GM12874 (cell line): ENCODE results near the gene OR52N5.

Source experiments
- TF ChIP-seq, protein P1 (sequence below): IDR thresholded peaks from 2 replicates; pipeline ENCODE4 v1.5.1; 2011; ENCODE audit warnings: low read depth, mild to moderate bottlenecking, control low read depth, low read length, moderate library complexity; ENCODE audit not compliant: insufficient read depth

OR52N5 gene

GRCh38 chr11:5783255-5783654, at the start of gene OR52N5:
OR52N5 (minus strand) TSS chr11:5783355; CDS start chr11:5778634, 4,721 bp downstream.
- TF ChIP-seq, protein P1, sequence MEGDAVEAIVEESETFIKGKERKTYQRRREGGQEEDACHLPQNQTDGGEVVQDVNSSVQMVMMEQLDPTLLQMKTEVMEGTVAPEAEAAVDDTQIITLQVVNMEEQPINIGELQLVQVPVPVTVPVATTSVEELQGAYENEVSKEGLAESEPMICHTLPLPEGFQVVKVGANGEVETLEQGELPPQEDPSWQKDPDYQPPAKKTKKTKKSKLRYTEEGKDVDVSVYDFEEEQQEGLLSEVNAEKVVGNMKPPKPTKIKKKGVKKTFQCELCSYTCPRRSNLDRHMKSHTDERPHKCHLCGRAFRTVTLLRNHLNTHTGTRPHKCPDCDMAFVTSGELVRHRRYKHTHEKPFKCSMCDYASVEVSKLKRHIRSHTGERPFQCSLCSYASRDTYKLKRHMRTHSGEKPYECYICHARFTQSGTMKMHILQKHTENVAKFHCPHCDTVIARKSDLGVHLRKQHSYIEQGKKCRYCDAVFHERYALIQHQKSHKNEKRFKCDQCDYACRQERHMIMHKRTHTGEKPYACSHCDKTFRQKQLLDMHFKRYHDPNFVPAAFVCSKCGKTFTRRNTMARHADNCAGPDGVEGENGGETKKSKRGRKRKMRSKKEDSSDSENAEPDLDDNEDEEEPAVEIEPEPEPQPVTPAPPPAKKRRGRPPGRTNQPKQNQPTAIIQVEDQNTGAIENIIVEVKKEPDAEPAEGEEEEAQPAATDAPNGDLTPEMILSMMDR = no peak

GRCh38 chr11:5831196-5831829, 48.2 kb upstream of the OR52N5 start:
- TF ChIP-seq, protein P1 = no peak

- TF ChIP-seq, protein P1 = no peak
Observed at GRCh38 chr11:5818245-5818886, 35.2 kb upstream of the OR52N5 start.

GRCh38 chr11:5815534-5815933, 32.4 kb upstream of the OR52N5 start:
- TF ChIP-seq, protein P1 = no peak

DNA sequence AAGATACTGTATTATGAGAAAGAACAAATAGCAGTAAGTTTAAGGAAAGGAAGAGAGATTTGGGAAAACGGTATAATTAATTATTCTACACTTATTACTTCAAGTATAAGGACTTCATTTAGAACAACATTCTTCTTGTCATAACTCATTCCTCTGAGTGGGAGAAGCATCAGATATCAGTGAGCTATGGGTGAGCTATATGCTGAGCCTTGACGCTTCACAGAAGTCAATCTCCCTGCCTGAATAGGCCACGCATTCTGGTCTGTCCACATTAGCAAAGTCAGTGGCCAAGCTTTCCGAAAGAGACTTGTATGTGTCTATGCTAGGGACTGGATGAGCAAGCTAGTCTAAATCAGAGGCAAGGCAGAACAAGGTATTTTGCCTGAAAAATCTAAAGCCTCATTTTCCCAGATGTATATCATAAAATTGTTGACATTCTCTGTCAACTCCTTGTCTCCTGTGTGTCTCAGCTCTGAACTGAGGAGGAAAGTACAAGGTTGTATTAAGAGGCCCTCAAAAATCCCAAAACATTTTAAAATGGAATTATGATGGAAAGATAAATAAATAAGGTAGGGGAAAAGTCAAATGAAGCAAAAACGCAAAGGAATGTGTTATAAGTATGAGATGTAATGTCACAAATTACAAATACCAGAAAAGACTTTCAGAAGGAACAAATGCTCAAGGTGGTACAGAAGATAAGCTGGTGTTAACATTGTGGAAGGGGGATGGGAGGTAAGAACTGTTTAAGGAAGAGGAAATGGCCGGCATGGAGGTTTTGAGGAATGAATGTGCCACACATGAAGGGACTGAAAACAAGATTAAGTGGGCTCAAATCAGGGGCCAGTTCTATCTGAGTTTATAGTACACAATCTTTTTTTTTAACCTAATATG, 27.0 kb upstream of the OR52N5 start:
- TF ChIP-seq, protein P1 = no peak

DNA sequence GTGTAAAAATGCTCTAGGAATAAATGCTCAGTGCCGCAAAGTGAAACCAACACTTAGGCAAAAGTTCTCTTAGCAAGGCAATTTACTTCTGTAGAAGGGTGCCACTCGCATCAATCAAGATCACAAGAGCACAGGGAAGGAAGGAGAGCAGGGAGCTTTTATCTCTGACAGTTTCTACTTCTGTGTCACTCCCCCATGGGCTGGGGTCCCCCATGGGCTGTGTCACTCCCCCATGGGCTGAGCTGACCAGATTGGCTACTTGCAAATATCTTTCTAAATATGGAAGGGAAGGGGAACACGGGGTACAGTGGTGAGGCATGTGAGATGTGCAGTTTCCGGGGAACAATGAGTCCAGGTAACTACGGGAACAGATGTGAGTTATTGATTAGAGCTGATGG, 26.0 kb upstream of the OR52N5 start:
- TF ChIP-seq, protein P1 = no peak

DNA sequence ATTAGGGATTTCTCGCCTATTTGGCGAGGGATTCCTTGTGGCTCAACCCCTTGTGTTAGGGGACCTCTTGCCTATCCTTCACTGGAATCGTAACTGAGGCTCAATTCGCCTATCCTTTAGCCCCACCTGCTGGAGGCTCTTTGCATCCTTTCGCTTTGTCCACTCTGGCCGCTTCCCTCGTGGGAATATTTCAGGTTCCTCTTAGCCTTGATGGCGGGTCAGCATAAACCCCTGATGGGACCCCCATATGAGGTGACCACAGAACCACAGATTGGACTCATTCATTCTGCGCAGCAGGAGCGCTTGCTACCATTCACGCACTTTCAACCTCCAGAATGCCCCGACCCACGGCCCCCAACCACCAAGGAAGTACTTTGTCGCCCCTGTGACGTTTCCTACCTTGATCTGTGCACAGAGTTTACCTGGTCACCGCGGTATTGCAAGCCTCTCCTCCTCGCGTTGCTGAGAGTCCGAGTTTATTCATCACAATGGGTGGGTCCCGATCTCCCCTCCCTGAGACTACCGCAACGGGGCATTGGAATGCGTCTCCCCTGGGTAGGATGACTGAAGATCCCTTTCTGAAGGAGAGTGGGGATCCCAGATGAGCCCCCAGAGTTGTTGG, 25.5 kb upstream of the OR52N5 start, which contains the start of gene OR52N2:
Gene OR52N2, plus strand, starts transcription at position 425 of the 622 bp plus-strand sequence. CDS start 11,412 bp downstream, outside the sequence.
- TF ChIP-seq, protein P1 = peak; percentile 77
